ENCODE data around the gene MS4A8. TPM values are rescaled to one million over a fixed set of nuclear protein-coding genes. Genes with fewer than 3 reads are reported as not detected.
"Not testable (repeated sequence)": the region's sequence is repeated elsewhere in the genome, so short reads cannot be mapped to it uniquely, and the experiment has no call there.

MS4A8 gene
- total RNA-seq, 1 experiment from 2014 or later: not detected

DNA sequence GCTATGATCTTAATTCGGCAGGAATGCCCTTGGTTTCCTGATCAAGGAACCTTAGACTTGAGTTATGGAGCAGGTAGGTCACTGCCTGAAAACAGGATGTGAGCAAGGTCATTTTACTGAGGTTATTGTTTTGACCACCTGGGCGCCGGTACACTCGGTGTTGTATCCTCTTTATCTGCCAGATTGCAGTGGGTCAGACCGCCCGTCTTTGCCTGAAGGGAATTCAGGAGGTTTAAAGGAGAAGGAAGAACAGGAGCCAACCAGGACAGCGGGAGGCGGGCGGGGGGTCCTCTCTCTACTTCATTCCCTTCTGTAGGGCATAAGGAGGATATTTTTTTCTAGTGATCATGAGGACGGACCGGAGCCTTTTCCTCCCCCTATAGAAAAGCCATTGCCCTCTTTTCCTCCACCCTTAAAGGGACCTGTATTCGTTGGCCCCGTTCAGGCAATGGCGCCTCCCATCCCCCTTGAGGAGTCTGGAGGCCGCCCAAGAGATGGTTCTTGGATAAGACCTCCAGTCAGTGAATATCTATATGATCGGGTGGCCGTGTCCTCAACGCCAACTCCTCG lies 57.9 kb downstream of the MS4A8 start:
- no TSS peak for BruUV-seq (replicated peaks)
- ChIA-PET POLR2A (no interaction called here), CTCF (interaction anchor here (0.9 to 1.6 kb wide), 5 partner anchors 8 to 394 kb away, joined by 3 to 6 read pairs (median 3); no protein-coding TSS in a partner anchor)
- intact Hi-C loops (cut with micrococcal nuclease): loop anchor here (2.0 kb wide), 1 partner anchor 395 kb away; no protein-coding TSS in a partner anchor
- DNase-seq (ENCODE audit: unreplicated experiment): no peak
- Mint-ChIP-seq H3K4me1 (ENCODE audit: insufficient read depth, unreplicated experiment) (no peaks in the 10 kb centered on the region), H3K27ac (ENCODE audit: low read depth, unreplicated experiment) (no peak overlapping the region), H3K4me3 (ENCODE audit: unreplicated experiment) (no peak overlapping the region), H3K27me3 (ENCODE audit: insufficient read depth, unreplicated experiment) (peaks cover 46% of the 10 kb centered on the region), H3K36me3 (ENCODE audit: insufficient read depth, unreplicated experiment) (no peaks in the 10 kb centered on the region), H3K9me3 (ENCODE audit: unreplicated experiment) (no peaks in the 10 kb centered on the region)
- TF ChIP-seq, protein P1, sequence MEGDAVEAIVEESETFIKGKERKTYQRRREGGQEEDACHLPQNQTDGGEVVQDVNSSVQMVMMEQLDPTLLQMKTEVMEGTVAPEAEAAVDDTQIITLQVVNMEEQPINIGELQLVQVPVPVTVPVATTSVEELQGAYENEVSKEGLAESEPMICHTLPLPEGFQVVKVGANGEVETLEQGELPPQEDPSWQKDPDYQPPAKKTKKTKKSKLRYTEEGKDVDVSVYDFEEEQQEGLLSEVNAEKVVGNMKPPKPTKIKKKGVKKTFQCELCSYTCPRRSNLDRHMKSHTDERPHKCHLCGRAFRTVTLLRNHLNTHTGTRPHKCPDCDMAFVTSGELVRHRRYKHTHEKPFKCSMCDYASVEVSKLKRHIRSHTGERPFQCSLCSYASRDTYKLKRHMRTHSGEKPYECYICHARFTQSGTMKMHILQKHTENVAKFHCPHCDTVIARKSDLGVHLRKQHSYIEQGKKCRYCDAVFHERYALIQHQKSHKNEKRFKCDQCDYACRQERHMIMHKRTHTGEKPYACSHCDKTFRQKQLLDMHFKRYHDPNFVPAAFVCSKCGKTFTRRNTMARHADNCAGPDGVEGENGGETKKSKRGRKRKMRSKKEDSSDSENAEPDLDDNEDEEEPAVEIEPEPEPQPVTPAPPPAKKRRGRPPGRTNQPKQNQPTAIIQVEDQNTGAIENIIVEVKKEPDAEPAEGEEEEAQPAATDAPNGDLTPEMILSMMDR (IDR thresholded peaks at IDR 0.05; ENCODE audit: unreplicated experiment): no peak

DNA sequence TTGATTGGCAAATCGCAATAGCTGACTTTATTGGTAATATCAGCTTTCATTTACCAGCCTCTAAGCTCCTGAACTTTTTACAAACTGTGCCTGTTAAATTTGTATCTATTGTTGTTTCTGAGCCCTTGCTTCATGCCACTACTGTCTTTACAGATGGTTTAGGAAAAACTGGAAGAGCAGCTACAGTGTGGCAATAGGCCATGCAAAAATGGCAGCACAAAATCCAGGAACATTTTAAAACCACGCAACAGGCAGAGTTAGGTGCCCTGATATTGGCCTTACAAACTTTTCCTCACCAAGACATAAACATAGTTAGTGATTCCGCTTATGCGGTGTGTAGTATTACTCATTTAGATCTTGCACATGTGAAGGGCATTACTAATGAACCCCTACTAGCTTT lies 59.3 kb downstream of the MS4A8 start:
- BruUV-seq (replicated peaks); H3K36me3 Mint-ChIP-seq (ENCODE audit: insufficient read depth, unreplicated experiment); H3K27ac Mint-ChIP-seq (ENCODE audit: low read depth, unreplicated experiment); intact Hi-C loops (cut with micrococcal nuclease); H3K9me3 Mint-ChIP-seq (ENCODE audit: unreplicated experiment); DNase-seq (ENCODE audit: unreplicated experiment); H3K4me1 Mint-ChIP-seq (ENCODE audit: insufficient read depth, unreplicated experiment); POLR2A ChIA-PET; H3K4me3 Mint-ChIP-seq (ENCODE audit: unreplicated experiment): not testable (repeated sequence)
- CTCF ChIA-PET: interaction anchor here (0.7 to 1.4 kb wide), 3 partner anchors 8 to 576 kb away, joined by 3 to 4 read pairs (median 4); partner anchors contain the start of gene MS4A6A
- peaks cover 36% of the 10 kb centered on the region for H3K27me3 Mint-ChIP-seq (ENCODE audit: insufficient read depth, unreplicated experiment)

DNA sequence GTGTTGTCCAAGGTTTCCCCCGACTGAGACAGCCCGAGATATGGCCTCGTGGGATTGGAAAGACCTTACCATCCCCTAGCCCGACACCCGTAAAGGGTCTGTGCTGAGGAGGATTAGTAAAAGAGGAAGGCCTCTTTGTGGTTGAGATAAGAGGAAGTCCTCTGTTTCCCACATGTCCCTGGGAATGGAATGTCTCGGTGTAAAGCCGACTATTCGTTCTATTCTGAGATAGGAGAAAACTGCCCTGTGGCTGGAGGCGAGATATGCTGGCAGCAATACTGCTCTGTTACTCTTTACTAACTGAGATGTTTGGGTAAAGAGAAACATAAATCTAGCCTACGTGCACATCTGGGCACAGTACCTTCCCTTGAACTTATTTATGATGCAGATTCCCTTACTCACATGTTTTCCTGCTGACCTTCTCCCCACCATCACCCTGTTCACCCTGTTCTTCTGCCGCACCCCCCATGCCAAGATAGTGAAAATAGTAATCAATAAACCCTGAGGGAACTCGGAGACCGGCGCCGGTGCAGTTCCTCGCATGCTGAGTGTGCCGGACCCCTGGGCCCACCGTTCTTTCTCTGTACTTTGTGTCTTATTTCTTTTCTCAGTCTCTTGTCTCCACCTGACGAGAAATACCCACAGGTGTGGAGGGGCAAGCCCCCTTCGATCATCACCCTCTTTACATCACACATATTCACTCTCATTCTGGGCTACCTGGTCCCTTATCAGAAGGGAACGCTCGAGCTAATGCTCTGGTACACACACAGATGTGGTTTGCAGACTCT lies 60.2 kb downstream of the MS4A8 start:
- DNase-seq (ENCODE audit: unreplicated experiment); H3K4me3 Mint-ChIP-seq (ENCODE audit: unreplicated experiment); BruUV-seq (replicated peaks); intact Hi-C loops (cut with micrococcal nuclease); H3K36me3 Mint-ChIP-seq (ENCODE audit: insufficient read depth, unreplicated experiment); H3K27ac Mint-ChIP-seq (ENCODE audit: low read depth, unreplicated experiment); H3K9me3 Mint-ChIP-seq (ENCODE audit: unreplicated experiment); H3K4me1 Mint-ChIP-seq (ENCODE audit: insufficient read depth, unreplicated experiment): not testable (repeated sequence)
- CTCF ChIA-PET: interaction anchor here (1.4 kb wide), 1 partner anchor 10 kb away, joined by 4 read pairs; no protein-coding TSS in a partner anchor
- POLR2A ChIA-PET: interaction anchor here (1.3 kb wide), 1 partner anchor 154 kb away, joined by 4 read pairs; the partner anchor contains the start of gene TMEM109
- peaks cover 36% of the 10 kb centered on the region for H3K27me3 Mint-ChIP-seq (ENCODE audit: insufficient read depth, unreplicated experiment)

DNA sequence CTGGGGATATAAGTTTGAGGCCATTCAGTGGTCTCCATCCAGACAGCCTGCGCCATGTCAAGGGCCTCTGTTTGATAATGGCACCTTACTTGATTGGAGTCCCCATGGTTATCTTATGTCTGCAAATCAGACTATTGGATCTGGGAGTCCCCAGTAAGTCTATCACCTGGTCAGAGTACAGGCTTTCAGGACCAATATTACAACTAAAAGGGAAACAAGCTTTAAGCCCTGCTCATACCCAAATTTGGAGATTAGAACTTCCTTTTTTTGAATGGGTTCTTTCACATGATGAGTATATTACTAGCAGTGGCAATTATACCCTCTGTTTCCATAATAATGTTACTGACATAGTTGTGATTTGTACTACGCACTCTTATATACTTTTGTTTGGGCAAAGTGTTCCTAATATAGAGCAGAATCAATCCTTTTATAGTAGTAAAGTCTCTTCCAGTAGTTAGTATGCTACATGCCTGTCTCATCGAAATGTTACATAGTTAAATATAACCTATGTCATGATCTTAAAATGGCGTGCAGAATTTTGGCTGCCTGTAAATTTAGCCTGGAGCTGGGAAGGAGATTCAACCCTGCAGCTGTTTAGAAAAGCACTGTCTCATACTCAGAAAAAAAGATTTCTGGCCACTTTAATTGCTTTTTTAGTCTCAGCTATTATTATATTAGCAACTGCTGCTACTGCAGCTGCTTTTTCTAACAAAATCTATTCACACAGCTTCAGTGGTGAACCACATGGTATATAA lies 62.2 kb downstream of the MS4A8 start:
- DNase-seq (ENCODE audit: unreplicated experiment): no peak
- CTCF ChIA-PET: interaction anchor here (0.7 to 7.0 kb wide), 7 partner anchors 15 to 497 kb away, joined by 3 to 72 read pairs (median 6); no protein-coding TSS in a partner anchor
- intact Hi-C loops (cut with micrococcal nuclease): no loop called here
- POLR2A ChIA-PET: no interaction called here
- Mint-ChIP-seq H3K9me3 (ENCODE audit: unreplicated experiment) (no peaks in the 10 kb centered on the region), H3K27ac (ENCODE audit: low read depth, unreplicated experiment) (no peak overlapping the region), H3K4me1 (ENCODE audit: insufficient read depth, unreplicated experiment) (no peaks in the 10 kb centered on the region), H3K36me3 (ENCODE audit: insufficient read depth, unreplicated experiment) (no peaks in the 10 kb centered on the region), H3K4me3 (ENCODE audit: unreplicated experiment) (no peak overlapping the region), H3K27me3 (ENCODE audit: insufficient read depth, unreplicated experiment) (peaks cover 36% of the 10 kb centered on the region)
- TF ChIP-seq, protein P1 (IDR thresholded peaks at IDR 0.05; ENCODE audit: unreplicated experiment): no peak
- no TSS peak for BruUV-seq (replicated peaks)

Measured in MCF 10A (cell line).